Liver (tissue), 9 donors: Measurements from ENCODE around the gene FLNB. TPM values are rescaled to one million over a fixed set of nuclear protein-coding genes. Genes with fewer than 3 reads are reported as not detected.
A peak's percentile ranks its signal among the peaks of the same experiment; 100 is the strongest.

Source experiments
- DNase-seq: peaks from one replicate; pipeline ENCODE4 v3.0.0-alpha.2; 2017; ENCODE audit warnings: low spot score
- H3K27ac ChIP-seq, 2 donors: one replicate each; pipeline ENCODE4 v1.7.0; 2013; ENCODE audit warnings: inconsistent platforms in 2 of 2, low read length in 2 of 2, control low read depth in 1 of 2, low read depth in 1 of 2, mild to moderate bottlenecking in 1 of 2
- H3K27me3 ChIP-seq, 4 donors: one replicate each; pipeline versions ENCODE4 v1.6.1 to v1.7.0; 2013; ENCODE audit warnings: low read length in 3 of 4, inconsistent platforms in 1 of 4, mild to moderate bottlenecking in 1 of 4, moderate library complexity in 1 of 4; ENCODE audit not compliant: control insufficient read depth in 4 of 4, insufficient read depth in 4 of 4
- H3K36me3 ChIP-seq, 4 donors: one replicate each; pipeline versions ENCODE4 v1.6.1 to v1.7.0; 2013; ENCODE audit warnings: low read length in 3 of 4, mild to moderate bottlenecking in 3 of 4, low read depth in 1 of 4, moderate library complexity in 1 of 4; ENCODE audit not compliant: control insufficient read depth in 4 of 4, insufficient read depth in 3 of 4
- H3K4me1 ChIP-seq, 4 donors: one replicate each; pipeline versions ENCODE4 v1.6.1 to v1.7.0; 2013; ENCODE audit warnings: low read length in 3 of 4, mild to moderate bottlenecking in 3 of 4, moderate library complexity in 1 of 4; ENCODE audit not compliant: control insufficient read depth in 4 of 4, insufficient read depth in 4 of 4
- H3K4me3 ChIP-seq, 3 donors: one replicate each; pipeline versions ENCODE4 v1.6.1 to v1.7.0; 2013; ENCODE audit warnings: low read length in 3 of 3, control low read depth in 1 of 3, low read depth in 1 of 3, mild to moderate bottlenecking in 1 of 3
- H3K9ac ChIP-seq, 2 donors: one replicate each; pipeline ENCODE4 v1.7.0; 2013; ENCODE audit warnings: low read length in 2 of 2, mild to moderate bottlenecking in 2 of 2, moderate library complexity in 2 of 2, control low read depth in 1 of 2, low read depth in 1 of 2
- H3K9me3 ChIP-seq, 4 donors: one replicate each; pipeline versions ENCODE4 v1.6.1 to v1.7.0; 2013; ENCODE audit warnings: low read length in 3 of 4; ENCODE audit not compliant: control insufficient read depth in 4 of 4
- EGR1 ChIP-seq, 2 donors: IDR thresholded peaks; 2 replicates each; pipeline ENCODE4 v1.6.1; 2016 to 2018; ENCODE audit warnings: antibody characterized with exemption in 2 of 2, low read depth in 2 of 2
- FOXA1 ChIP-seq: IDR thresholded peaks from 2 replicates; pipeline ENCODE4 v1.6.1; 2016; ENCODE audit warnings: antibody characterized with exemption
- FOXA2 ChIP-seq: IDR thresholded peaks from 2 replicates; pipeline ENCODE4 v1.6.1; 2016; ENCODE audit warnings: antibody characterized with exemption
- GABPA ChIP-seq, 2 donors: IDR thresholded peaks in 1 of 2; conservative IDR thresholded peaks in 1 of 2; 2 replicates each; pipeline ENCODE4 v1.6.1; 2016; ENCODE audit warnings: antibody characterized with exemption in 2 of 2, mild to moderate bottlenecking in 1 of 2, moderate library complexity in 1 of 2
- HNF4A ChIP-seq, 2 donors: conservative IDR thresholded peaks; 2 replicates each; pipeline ENCODE4 v1.6.1; 2016; ENCODE audit warnings: antibody characterized with exemption in 2 of 2, mild to moderate bottlenecking in 2 of 2
- HNF4G ChIP-seq: IDR thresholded peaks from 2 replicates; pipeline ENCODE4 v1.6.1; 2016; ENCODE audit warnings: antibody characterized with exemption
- JUND ChIP-seq, 2 donors: IDR thresholded peaks; 2 replicates each; pipeline ENCODE4 v1.6.1; 2016; ENCODE audit warnings: antibody characterized with exemption in 2 of 2
- MAX ChIP-seq: IDR thresholded peaks from 2 replicates; pipeline ENCODE4 v1.6.1; 2016; ENCODE audit warnings: antibody characterized with exemption
- NR2F2 ChIP-seq: IDR thresholded peaks from 2 replicates; pipeline ENCODE4 v1.6.1; 2016; ENCODE audit warnings: antibody characterized with exemption
- RAD21 ChIP-seq, 2 donors: IDR thresholded peaks; 2 replicates each; pipeline ENCODE4 v1.6.1; 2016; ENCODE audit warnings: antibody characterized with exemption in 2 of 2, mild to moderate bottlenecking in 2 of 2
- REST ChIP-seq: IDR thresholded peaks from 2 replicates; pipeline ENCODE4 v1.6.1; 2016; ENCODE audit warnings: antibody characterized with exemption, mild to moderate bottlenecking
- RXRA ChIP-seq, 2 donors: IDR thresholded peaks; 2 replicates each; pipeline ENCODE4 v1.6.1; 2017 to 2018; ENCODE audit warnings: antibody characterized with exemption in 2 of 2, mild to moderate bottlenecking in 1 of 2
- SP1 ChIP-seq: IDR thresholded peaks from 2 replicates; pipeline ENCODE4 v1.6.1; 2018; ENCODE audit warnings: antibody characterized with exemption, mild to moderate bottlenecking
- TAF1 ChIP-seq: conservative IDR thresholded peaks from 2 replicates; pipeline ENCODE4 v1.6.1; 2016; ENCODE audit warnings: antibody characterized with exemption, mild to moderate bottlenecking
- YY1 ChIP-seq: IDR thresholded peaks from 2 replicates; pipeline ENCODE4 v1.6.1; 2016; ENCODE audit warnings: antibody characterized with exemption, mild to moderate bottlenecking
- ZBTB33 ChIP-seq: IDR thresholded peaks from 2 replicates; pipeline ENCODE4 v1.6.1; 2016; ENCODE audit warnings: antibody characterized with exemption
- WGBS: extraction: QIAGEN DNeasy Blood & Tissue Kit; methylation state at CpG from one replicate; pipeline ENCODE4 v1.1.7; 2013; 5-methylcytosine and 5-hydroxymethylcytosine counted together
- polyA plus RNA-seq, 2 donors: library from polyadenylated mRNA; stranded (reverse) in 1 of 2; unstranded in 1 of 2; fragments of 200-250 nt in 1 of 2; fragments of >200 nt in 1 of 2; fragmentation: Nextera tagmentation in 1 of 2; extraction: Ambion mirVana in 1 of 2; gene quantifications; one replicate each; pipeline versions ENCODE4 v1.2.1 to v1.2.3, GENCODE V29; 2013 to 2015
- total RNA-seq, 2 donors: library from RNA; depleted of rRNA; stranded (reverse); fragments of >200 nt; gene quantifications; one replicate each; pipeline ENCODE4 v1.2.3, GENCODE V29; 2014
- TF ChIP-seq, protein P1 (sequence below): IDR thresholded peaks from 2 replicates; pipeline ENCODE4 v1.6.1; 2016; ENCODE audit warnings: antibody characterized with exemption
- TF ChIP-seq, protein P2 (sequence below): fragments of 150-350 bp; IDR thresholded peaks from 2 replicates; pipeline ENCODE4 v1.5.1; 2017; ENCODE audit warnings: improper control_type of control experiment, low read depth, low read length; ENCODE audit not compliant: missing input control
- donor health status: healthy.
- donor health status: healthy.
- donor health status: healthy.
- donor health status: healthy.
- donor health status: healthy.

Gene FLNB
- total and polyA plus RNA-seq, 4 donors = 22.9 to 124 (median 44.3) TPM

DNA sequence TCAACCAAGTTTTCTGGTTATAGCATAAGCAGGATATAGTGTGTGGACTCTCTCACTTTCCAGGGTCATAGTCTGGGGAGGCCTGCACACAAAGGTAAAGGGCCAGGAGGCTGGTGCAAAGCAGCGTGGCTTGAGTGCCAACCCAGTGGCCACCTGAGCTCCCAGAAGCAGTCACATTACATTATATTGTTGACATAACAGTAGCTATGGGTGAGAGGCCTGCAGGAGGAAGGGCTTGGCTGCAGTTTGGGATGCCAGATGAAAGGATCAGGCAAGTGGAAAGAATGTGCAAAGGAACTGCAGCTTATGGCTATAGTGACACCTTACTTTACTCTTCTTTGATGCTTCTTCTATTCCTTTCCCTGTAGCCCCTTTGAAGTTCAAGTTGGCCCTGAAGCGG, 96.5 kb downstream of the FLNB start:
- WGBS = 75% methylated on average over 2 of the region's 2 CpGs
- no peak for DNase-seq
- Histone ChIP-seq H3K4me3 (no peak overlapping the region), H3K27ac (no peak overlapping the region), H3K4me1 (peaks cover 5 to 59% (median 47%) of the 10 kb centered on the region in 4 donors), H3K36me3 (peaks cover 5 to 34% (median 25%) of the 10 kb centered on the region in 4 donors), H3K27me3 (no peaks in the 10 kb centered on the region), H3K9me3 (no peaks in the 10 kb centered on the region), H3K9ac (no peak overlapping the region)
- TF ChIP-seq GABPA (IDR thresholded peaks at IDR 0.05 in 1 of 2, conservative IDR thresholded peaks at IDR 0.05 in 1 of 2) = no peak
- TF ChIP-seq RXRA (IDR thresholded peaks at IDR 0.05) = peak; percentile 59 to 61
- no peak for TF ChIP-seq ZBTB33
- TF ChIP-seq JUND (IDR thresholded peaks at IDR 0.05) = no peak
- peak in 1 of 2 donors; percentile 30 for TF ChIP-seq RAD21 (IDR thresholded peaks at IDR 0.05)
- no peak for TF ChIP-seq YY1
- TF ChIP-seq, protein P1, sequence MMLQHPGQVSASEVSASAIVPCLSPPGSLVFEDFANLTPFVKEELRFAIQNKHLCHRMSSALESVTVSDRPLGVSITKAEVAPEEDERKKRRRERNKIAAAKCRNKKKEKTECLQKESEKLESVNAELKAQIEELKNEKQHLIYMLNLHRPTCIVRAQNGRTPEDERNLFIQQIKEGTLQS = no peak
- no peak for TF ChIP-seq EGR1 (IDR thresholded peaks at IDR 0.05; ENCODE audit: low read depth in 2 of 2)
- TF ChIP-seq FOXA1 = no peak
- TF ChIP-seq MAX = no peak
- no peak for TF ChIP-seq FOXA2
- no peak for TF ChIP-seq NR2F2
- peak; percentile 54 for TF ChIP-seq SP1
- no peak for TF ChIP-seq HNF4G
- TF ChIP-seq TAF1 = no peak
- TF ChIP-seq HNF4A (conservative IDR thresholded peaks at IDR 0.05) = peak; percentile 61 to 74
- no peak for TF ChIP-seq REST
- TF ChIP-seq, protein P2, sequence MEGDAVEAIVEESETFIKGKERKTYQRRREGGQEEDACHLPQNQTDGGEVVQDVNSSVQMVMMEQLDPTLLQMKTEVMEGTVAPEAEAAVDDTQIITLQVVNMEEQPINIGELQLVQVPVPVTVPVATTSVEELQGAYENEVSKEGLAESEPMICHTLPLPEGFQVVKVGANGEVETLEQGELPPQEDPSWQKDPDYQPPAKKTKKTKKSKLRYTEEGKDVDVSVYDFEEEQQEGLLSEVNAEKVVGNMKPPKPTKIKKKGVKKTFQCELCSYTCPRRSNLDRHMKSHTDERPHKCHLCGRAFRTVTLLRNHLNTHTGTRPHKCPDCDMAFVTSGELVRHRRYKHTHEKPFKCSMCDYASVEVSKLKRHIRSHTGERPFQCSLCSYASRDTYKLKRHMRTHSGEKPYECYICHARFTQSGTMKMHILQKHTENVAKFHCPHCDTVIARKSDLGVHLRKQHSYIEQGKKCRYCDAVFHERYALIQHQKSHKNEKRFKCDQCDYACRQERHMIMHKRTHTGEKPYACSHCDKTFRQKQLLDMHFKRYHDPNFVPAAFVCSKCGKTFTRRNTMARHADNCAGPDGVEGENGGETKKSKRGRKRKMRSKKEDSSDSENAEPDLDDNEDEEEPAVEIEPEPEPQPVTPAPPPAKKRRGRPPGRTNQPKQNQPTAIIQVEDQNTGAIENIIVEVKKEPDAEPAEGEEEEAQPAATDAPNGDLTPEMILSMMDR = no peak
